Natural killer cell (primary cell): ENCODE data around the gene DCD. TPM values are rescaled to one million over a fixed set of nuclear protein-coding genes. Genes with fewer than 3 reads are reported as not detected.

Experiments
- ATAC-seq, 3 donors: fragments of 150-1000 bp in 2 of 3; fragments of 200-7000 bp in 1 of 3; cut with Tn5 transposase; 1 replicate in 1 of 3; 2 replicates in 2 of 3; pipeline ENCODE4 v1.10.0; 2021; ENCODE audit warnings: mild to moderate bottlenecking in 2 of 3, moderate library complexity in 2 of 3
- DNase-seq, 2 donors: peaks; one replicate each; pipeline versions ENCODE4 v3.0.0 to v3.0.0-alpha.2; 2013 to 2021; ENCODE audit warnings: mixed read lengths in 1 of 2
- H3K27ac ChIP-seq: one replicate; pipeline ENCODE4 v1.5.1; 2013; ENCODE audit warnings: mild to moderate bottlenecking, low read length
- H3K27me3 ChIP-seq: one replicate; pipeline ENCODE4 v1.6.1; 2013; ENCODE audit warnings: low read length; ENCODE audit not compliant: control insufficient read depth, insufficient read depth
- H3K36me3 ChIP-seq: one replicate; pipeline ENCODE4 v1.6.1; 2013; ENCODE audit warnings: low read length; ENCODE audit not compliant: control insufficient read depth, insufficient read depth
- H3K4me1 ChIP-seq: one replicate; pipeline ENCODE4 v1.6.1; 2013; ENCODE audit warnings: low read length; ENCODE audit not compliant: control insufficient read depth, insufficient read depth
- H3K4me3 ChIP-seq: one replicate; pipeline ENCODE4 v1.5.1; 2013; ENCODE audit warnings: low read length
- H3K9me3 ChIP-seq: one replicate; pipeline ENCODE4 v1.6.1; 2013; ENCODE audit warnings: low read length; ENCODE audit not compliant: control insufficient read depth, insufficient read depth
- H3K27ac Mint-ChIP-seq, 2 donors: one replicate each; pipeline ENCODE4 v1.8.0; 2022; ENCODE audit warnings: mild to moderate bottlenecking in 2 of 2, mixed read lengths in 2 of 2, moderate library complexity in 1 of 2
- H3K27me3 Mint-ChIP-seq, 2 donors: one replicate each; pipeline ENCODE4 v1.8.0; 2022; ENCODE audit warnings: low read depth in 2 of 2, mixed read lengths in 2 of 2
- H3K36me3 Mint-ChIP-seq: one replicate; pipeline ENCODE4 v1.8.0; 2022; ENCODE audit warnings: mixed read lengths
- H3K4me1 Mint-ChIP-seq, 2 donors: one replicate each; pipeline ENCODE4 v1.8.0; 2022; ENCODE audit warnings: mixed read lengths in 2 of 2
- H3K4me3 Mint-ChIP-seq: one replicate; pipeline ENCODE4 v1.8.0; 2022; ENCODE audit warnings: mild to moderate bottlenecking, moderate library complexity, mixed read lengths
- H3K9me3 Mint-ChIP-seq, 2 donors: one replicate each; pipeline ENCODE4 v1.8.0; 2022; ENCODE audit warnings: mixed read lengths in 2 of 2
- WGBS: methylation state at CpG from one replicate; pipeline ENCODE4 v1.1.7; 2013; ENCODE audit warnings: missing lambda C conversion rate; ENCODE audit not compliant: insufficient coverage; 5-methylcytosine and 5-hydroxymethylcytosine counted together
- intact Hi-C: fragments of 100-400 bp; cut with micrococcal nuclease; formaldehyde crosslinking; loops from one replicate; pipeline ENCODE4 v1.14.2; 2022
- total RNA-seq, 4 donors: library from RNA; stranded (reverse); fragments of 120-200 nt in 1 of 4; gene quantifications; one replicate each; pipeline versions ENCODE4 v1.2.3 to v1.2.4, GENCODE V29; 2013 to 2022
- TF ChIP-seq, protein P1 (sequence below): fragments of 200-600 bp; IDR thresholded peaks from one replicate; pipeline ENCODE4 v1.8.0; 2022; ENCODE audit warnings: antibody characterized with exemption

The DCD gene
- total RNA-seq, 3 donors from 2014 or later (not counting 1 experiment from before 2014, with no cell fraction given): not detected

DNA sequence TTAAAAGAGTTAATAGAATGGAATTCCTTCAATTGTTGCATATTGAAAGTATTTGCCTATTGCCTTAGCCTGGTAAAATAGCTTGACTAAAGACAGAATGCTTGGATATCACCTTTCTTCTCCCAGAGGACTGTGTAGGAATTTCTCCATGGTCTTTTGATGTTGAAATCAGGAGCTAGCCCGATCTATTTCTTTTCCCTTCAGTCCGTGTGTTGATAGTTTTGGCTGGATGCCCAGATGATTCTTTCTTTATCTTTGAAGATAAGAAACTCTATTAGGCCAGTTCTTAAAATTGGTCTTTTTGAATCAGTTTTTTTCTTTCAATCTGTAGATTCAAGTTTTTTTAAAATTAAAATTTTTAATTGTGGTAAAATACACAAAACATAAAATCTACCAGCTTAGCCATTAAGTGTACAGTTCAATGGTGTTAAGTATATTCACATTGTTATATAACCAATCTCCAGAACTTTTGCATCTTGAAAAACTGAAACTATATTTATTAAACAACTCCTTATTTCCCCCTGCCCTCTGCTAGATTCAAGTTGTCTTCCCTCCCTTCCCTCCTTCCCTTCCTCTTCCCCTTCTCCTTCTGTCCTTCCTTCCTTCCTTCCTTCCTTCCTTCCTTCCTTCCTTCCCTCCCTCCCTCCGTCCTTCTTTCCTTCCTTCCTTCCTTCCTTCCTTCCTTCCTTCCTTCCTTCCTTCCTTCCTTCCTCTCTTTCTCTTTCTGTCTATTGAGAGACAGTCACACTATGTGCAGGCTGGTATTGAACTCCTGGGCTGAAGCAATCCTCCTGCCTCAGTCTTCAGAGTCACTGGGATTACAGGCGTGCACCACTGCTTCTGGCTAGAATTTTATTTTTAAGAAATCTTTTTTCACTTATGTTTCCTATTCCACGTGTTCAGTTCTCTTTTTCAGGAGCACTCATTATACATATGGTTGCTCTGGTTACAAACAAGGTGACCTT, 23.6 kb downstream of the DCD start:
- H3K4me3 Mint-ChIP-seq: no peak overlapping the region
- H3K4me1 ChIP-seq: no peaks in the 10 kb centered on the region
- ATAC-seq: no peak
- peaks cover 2% of the 10 kb centered on the region for H3K27me3 ChIP-seq
- H3K4me3 ChIP-seq: no peak overlapping the region
- no peak overlapping the region for H3K27ac ChIP-seq
- H3K27ac Mint-ChIP-seq: no peak overlapping the region
- H3K27me3 Mint-ChIP-seq: peaks cover 28 to 66% of the 10 kb centered on the region in 2 donors
- DNase-seq: no peak
- H3K4me1 Mint-ChIP-seq: peaks cover 0 to 5% of the 10 kb centered on the region in 2 donors
- H3K36me3 Mint-ChIP-seq: peaks cover 6% of the 10 kb centered on the region
- TF ChIP-seq, protein P1, sequence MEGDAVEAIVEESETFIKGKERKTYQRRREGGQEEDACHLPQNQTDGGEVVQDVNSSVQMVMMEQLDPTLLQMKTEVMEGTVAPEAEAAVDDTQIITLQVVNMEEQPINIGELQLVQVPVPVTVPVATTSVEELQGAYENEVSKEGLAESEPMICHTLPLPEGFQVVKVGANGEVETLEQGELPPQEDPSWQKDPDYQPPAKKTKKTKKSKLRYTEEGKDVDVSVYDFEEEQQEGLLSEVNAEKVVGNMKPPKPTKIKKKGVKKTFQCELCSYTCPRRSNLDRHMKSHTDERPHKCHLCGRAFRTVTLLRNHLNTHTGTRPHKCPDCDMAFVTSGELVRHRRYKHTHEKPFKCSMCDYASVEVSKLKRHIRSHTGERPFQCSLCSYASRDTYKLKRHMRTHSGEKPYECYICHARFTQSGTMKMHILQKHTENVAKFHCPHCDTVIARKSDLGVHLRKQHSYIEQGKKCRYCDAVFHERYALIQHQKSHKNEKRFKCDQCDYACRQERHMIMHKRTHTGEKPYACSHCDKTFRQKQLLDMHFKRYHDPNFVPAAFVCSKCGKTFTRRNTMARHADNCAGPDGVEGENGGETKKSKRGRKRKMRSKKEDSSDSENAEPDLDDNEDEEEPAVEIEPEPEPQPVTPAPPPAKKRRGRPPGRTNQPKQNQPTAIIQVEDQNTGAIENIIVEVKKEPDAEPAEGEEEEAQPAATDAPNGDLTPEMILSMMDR: no peak
- H3K9me3 Mint-ChIP-seq: no peaks in the 10 kb centered on the region
- H3K9me3 ChIP-seq: no peaks in the 10 kb centered on the region
- no peaks in the 10 kb centered on the region for H3K36me3 ChIP-seq
- intact Hi-C loops: no loop called here
- 47% methylated on average over 4 of the region's 5 CpGs for WGBS

DNA sequence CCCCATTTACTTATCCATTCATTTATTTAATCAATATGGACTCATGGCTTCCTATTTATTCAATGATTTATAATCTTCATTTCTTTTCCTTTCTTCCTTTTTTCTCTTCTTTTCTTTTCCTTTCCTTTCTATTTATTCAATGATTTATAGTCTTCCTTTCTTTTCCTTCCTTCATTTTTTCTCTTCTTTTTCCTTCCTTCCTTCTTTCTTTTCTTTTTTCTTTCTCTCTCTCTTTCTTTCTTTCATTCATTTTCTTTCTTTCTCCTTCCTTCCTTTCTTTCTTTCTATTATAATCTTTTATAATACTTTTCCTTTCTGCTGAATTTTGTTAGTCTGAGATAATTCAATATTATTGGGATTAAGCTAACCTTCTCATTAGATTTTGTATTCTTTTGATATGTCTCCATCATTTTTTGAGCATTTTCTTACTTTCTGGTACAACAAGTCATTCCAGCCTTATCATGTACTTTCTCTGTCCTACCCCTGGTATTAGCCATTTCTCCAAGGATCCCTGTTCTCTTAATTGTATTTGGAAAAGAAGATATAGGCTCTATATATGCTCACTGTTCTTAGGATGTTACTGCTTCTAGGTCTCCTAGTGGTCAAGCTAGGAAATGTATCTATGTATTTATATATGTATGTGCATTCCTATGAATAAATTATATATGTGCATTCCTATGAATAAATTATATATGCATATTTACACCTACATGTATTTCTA, 25.5 kb downstream of the DCD start:
- TF ChIP-seq, protein P1: no peak
- no peaks in the 10 kb centered on the region for H3K9me3 Mint-ChIP-seq
- peaks cover 32 to 73% of the 10 kb centered on the region in 2 donors for H3K27me3 Mint-ChIP-seq
- ATAC-seq: no peak
- H3K36me3 Mint-ChIP-seq: peaks cover 6% of the 10 kb centered on the region
- H3K4me3 ChIP-seq: no peak overlapping the region
- H3K27me3 ChIP-seq: peaks cover 2% of the 10 kb centered on the region
- no peak overlapping the region for H3K27ac Mint-ChIP-seq
- intact Hi-C loops: no loop called here
- no peak overlapping the region for H3K4me3 Mint-ChIP-seq
- no peaks in the 10 kb centered on the region for H3K4me1 ChIP-seq
- H3K4me1 Mint-ChIP-seq: peaks cover 0 to 5% of the 10 kb centered on the region in 2 donors
- H3K9me3 ChIP-seq: no peaks in the 10 kb centered on the region
- no peak overlapping the region for H3K27ac ChIP-seq
- no peaks in the 10 kb centered on the region for H3K36me3 ChIP-seq
- DNase-seq: no peak

DNA sequence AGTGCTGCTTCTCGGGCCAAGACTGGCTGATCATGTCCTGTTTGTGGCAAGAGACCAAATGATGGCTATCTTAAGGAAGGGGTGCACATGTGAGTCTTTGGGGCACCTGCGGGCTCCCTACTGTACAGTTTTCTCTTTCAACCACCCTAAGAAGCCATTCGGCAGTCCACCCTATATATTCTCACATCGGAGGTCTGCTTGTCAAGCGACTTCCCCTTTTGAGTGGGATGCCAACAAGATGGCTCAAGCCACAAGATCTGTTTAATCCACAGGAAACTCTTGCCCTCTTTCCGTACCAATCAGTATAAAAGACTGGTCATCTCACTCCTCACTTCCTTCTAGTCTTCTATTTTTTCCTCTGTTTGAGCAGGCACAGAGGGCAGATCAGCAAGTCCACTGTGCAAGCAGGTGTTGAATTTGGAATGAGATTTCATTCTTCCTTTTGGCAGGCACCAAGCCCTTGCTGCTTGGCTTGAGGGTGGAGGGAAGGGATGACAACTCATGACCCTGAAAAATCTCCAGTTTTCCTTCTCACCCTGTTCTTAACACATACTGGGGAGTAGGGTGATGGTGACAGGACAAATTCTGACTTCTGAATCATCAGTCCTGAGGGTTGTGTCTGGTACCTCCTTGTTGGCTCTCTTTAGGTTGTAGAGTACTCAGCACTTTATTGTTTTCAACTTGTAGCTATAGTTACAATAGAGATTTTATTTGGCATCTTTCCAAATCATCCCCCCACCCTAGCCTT, 31.1 kb downstream of the DCD start:
- ATAC-seq: peak in 2 of 3 donors; percentile 25 to 72
- H3K27me3 Mint-ChIP-seq: peaks cover 24 to 49% of the 10 kb centered on the region in 2 donors

More for the DNA sequence above, 31.1 kb downstream of the DCD start:
- intact Hi-C loops: no loop called here
- no peak overlapping the region for H3K4me3 Mint-ChIP-seq
- no peaks in the 10 kb centered on the region for H3K9me3 ChIP-seq
- no peaks in the 10 kb centered on the region for H3K4me1 ChIP-seq
- H3K9me3 Mint-ChIP-seq: no peaks in the 10 kb centered on the region
- no peaks in the 10 kb centered on the region for H3K36me3 ChIP-seq
- no peak overlapping the region for H3K27ac ChIP-seq
- no peaks in the 10 kb centered on the region for H3K27me3 ChIP-seq
- no peak for DNase-seq
- no peak overlapping the region for H3K27ac Mint-ChIP-seq
- WGBS: 0% methylated on average over 6 of the region's 6 CpGs
- H3K4me1 Mint-ChIP-seq: peaks cover 0 to 8% of the 10 kb centered on the region in 2 donors
- no peaks in the 10 kb centered on the region for H3K36me3 Mint-ChIP-seq
- no peak overlapping the region for H3K4me3 ChIP-seq
- TF ChIP-seq, protein P1: no peak
